ENCODE results near the gene CA10.

The CA10 gene

GRCh38 chr17:52145476-52145875, 13.0 kb downstream of the CA10 start:
- TF ChIP-seq CTCF (IDR thresholded peaks at IDR 0.05): no peak
- Histone ChIP-seq H3K27ac (no peak overlapping the region), H3K4me3 (no peak overlapping the region)
- no peak for DNase-seq (ENCODE audit: low spot score)

GRCh38 chr17:52143542-52143941, 15.0 kb downstream of the CA10 start:
- Histone ChIP-seq H3K4me3 (no peak overlapping the region), H3K27ac (no peak overlapping the region)
- no peak for DNase-seq (ENCODE audit: low spot score)
- no peak for TF ChIP-seq CTCF (IDR thresholded peaks at IDR 0.05)

- H3K27ac ChIP-seq: no peak overlapping the region
- no peak for DNase-seq (ENCODE audit: low spot score)
- H3K4me3 ChIP-seq: no peak overlapping the region
- no peak for TF ChIP-seq CTCF (IDR thresholded peaks at IDR 0.05)
Measured at GRCh38 chr17:52140601-52141000, 17.9 kb downstream of the CA10 start.

- H3K27ac ChIP-seq: no peak overlapping the region
- no peak for TF ChIP-seq CTCF (IDR thresholded peaks at IDR 0.05)
- H3K4me3 ChIP-seq: no peak overlapping the region
- DNase-seq (ENCODE audit: low spot score): no peak
Measured at GRCh38 chr17:52138752-52139151, 19.8 kb downstream of the CA10 start.

GRCh38 chr17:52138350-52138749, 20.2 kb downstream of the CA10 start:
- TF ChIP-seq CTCF (IDR thresholded peaks at IDR 0.05): no peak

GRCh38 chr17:52136166-52136565, 22.3 kb downstream of the CA10 start:
- Histone ChIP-seq H3K4me3 (no peak overlapping the region), H3K27ac (no peak overlapping the region)
- DNase-seq (ENCODE audit: low spot score): no peak
- TF ChIP-seq CTCF (IDR thresholded peaks at IDR 0.05): no peak

More at GRCh38 chr17:52138350-52138749, 20.2 kb downstream of the CA10 start:
- DNase-seq (ENCODE audit: low spot score): no peak
- no peak overlapping the region for H3K27ac ChIP-seq
- no peak overlapping the region for H3K4me3 ChIP-seq

- Histone ChIP-seq H3K4me3 (no peak overlapping the region), H3K27ac (no peak overlapping the region)
- no peak for TF ChIP-seq CTCF (IDR thresholded peaks at IDR 0.05)
- DNase-seq (ENCODE audit: low spot score): no peak
Measured at GRCh38 chr17:52134641-52135040, 23.9 kb downstream of the CA10 start.

All from coronary artery (tissue), 2 donors.